NCI-H345 (cell line): ENCODE results near the gene TRAF3.
"Not testable (repeated sequence)": the region's sequence is repeated elsewhere in the genome, so short reads cannot be mapped to it uniquely, and the experiment has no call there.

Experiments
- DNase-seq: peaks from one replicate; lab custom pipeline; 2025; lab: John Stamatoyannopoulos, UW

The TRAF3 gene

DNA sequence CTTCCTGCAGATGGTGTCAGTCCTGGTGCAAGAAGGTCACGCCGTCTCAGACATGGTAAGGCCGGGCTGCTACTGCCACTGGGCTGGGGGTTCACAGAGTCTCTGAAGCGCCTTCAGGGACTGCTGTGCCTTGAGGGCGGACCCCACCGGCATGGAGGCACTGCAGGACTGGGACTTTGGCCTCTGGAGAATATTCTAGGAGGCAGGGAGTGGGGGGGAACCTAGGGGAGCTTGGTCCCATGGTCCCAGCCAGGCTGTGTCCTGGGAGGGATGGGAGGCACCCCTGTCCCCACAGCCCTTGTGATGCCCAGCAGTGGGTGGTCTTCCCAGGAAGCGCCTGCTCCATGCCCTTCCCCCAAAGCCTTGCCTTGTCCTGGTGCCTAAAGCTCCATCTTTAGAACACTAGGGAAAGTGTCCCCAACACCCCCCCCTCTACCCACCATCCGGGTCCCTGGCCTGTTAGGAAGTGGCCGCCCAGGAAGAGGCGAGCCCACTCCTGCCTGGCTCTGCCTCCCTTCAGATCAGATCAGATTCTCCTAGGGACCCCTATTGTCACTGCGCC, 146.8 kb downstream of the TRAF3 start:
- no peak for DNase-seq

DNA sequence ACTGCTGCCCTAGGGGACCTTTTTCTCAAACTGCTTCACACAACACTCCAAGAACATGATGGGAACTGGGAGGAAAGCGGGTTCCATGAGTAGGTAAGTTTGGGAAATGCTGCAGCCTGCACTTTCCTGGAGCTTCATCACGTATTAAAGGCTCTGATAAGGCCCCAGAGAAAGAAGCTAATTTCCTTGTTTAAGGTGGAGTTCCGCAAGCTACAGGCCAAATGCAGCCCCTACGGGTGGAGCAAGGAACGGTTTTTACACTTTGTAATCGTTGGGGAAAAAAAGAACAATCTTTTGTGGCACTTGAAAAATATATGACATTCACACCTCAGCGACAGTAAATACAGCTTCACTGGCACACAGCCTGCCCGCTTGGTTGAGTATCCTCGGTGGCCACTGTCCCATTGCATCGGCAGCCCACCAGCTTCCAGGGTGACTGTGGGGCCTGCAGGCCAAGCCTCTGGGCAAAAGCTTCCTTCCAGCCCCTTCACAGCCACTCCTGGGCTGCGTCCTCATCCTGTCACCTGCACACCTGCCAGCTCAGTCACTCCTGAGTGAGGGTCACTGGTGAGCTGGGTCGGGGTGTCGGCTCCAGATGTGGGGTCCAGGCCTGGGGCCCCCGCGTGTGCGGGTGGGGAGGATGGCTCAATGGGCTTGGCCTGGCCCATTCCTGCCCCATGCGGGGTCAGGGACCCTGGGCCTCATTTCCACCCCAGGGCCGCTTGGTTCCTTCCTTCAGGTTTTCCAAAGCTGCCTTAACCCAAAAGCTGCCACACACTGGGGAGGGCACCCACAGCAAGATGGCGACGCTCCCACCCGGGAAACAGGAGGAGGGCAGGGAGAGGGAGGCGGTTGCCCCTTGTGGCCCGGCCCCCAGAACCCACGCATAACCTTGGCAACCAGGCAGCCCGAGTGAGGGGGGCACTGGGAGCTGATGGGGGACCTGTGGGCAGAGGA, 147.7 kb downstream of the TRAF3 start:
- no peak for DNase-seq

GRCh38 chr14:102925646-102926045, 148.4 kb downstream of the TRAF3 start:
- DNase-seq: no peak

GRCh38 chr14:102926104-102926503, 148.9 kb downstream of the TRAF3 start:
- DNase-seq: no peak

GRCh38 chr14:102926840-102927239, 149.6 kb downstream of the TRAF3 start:
- DNase-seq: not testable (repeated sequence)

GRCh38 chr14:102927346-102927877, 150.2 kb downstream of the TRAF3 start:
- DNase-seq: no peak

GRCh38 chr14:102927878-102928411, 150.7 kb downstream of the TRAF3 start:
- no peak for DNase-seq

DNA sequence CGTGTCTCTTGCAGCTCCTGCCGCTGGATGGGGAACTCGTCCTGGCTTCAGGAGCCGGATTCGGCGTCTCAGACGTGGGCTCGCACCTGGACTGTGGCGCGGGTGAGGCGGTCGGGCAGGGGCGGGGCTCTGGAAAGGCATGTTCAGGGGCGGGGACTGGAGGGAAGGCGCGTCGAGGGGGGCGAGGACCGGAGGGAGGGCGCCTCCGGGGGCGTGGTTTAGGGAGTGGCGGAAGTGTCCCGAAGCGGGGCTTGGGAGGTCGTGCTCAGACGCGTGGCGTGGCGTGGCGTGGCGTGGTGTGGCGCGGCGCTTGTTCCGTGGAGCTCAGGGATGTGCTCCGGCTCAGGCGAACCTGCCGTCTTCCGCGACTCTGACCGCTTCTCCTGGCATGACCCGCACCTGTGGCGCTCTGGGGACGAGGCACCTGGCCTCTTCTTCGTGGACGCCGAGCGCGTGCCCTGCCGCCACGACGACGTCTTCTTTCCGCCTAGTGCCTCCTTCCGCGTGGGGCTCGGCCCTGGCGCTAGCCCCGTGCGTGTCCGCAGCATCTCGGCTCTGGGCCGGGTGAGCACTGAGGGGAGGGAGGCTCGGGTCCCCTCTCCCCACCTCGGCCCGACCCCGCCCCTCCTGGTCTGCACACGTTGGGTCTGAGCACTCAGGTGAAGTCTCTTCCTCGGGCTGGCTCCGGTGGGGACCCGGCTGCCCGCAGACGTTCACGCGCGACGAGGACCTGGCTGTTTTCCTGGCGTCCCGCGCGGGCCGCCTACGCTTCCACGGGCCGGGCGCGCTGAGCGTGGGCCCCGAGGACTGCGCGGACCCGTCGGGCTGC, 151.4 kb downstream of the TRAF3 start:
- DNase-seq: peak; percentile 69

- DNase-seq: no peak
These were observed 152.2 kb downstream of the TRAF3 start for GRCh38 chr14:102929241-102930137.

- DNase-seq: peak; percentile 24
These were observed 153.0 kb downstream of the TRAF3 start for GRCh38 chr14:102930138-102930752.

DNA sequence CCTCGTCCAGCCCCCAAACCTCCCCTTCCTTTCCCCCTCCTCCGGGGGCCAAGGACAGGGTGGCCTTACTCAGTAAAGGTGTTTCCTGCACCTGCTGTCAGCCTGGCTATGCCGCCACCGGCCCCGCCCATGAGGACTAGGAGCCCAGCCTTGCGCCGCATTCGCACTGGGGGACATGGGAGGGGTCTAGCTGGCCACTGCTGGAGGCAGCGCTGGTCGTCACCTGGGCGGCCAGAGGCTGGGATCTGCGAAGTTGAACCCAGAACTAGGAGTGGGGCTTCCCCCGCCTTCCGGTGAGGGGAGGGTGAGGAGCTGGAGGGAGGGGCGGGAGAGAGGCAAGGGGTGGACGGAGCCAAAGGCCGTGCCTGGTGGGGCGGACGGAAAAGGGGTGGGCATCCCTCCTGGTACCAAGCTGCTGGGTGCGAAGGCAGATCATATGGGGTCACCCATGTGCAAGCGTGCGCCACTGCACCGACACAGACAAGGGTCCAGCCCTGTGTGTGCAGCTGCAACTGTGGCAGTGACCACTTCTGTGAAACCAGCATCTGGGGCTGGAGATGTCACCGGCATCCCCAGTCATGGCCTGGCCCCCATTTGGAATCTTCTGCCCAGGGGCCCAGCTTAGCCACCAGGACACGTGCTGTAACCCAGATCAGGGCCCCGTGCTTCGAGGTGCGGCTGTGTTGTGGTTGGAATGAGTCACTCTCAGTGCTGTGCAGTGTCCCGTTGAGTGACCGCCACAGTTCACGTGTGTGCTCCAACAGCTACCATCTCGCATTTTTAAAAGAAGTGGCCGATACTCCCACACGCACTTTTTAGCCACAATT, 153.7 kb downstream of the TRAF3 start:
- no peak for DNase-seq

DNA sequence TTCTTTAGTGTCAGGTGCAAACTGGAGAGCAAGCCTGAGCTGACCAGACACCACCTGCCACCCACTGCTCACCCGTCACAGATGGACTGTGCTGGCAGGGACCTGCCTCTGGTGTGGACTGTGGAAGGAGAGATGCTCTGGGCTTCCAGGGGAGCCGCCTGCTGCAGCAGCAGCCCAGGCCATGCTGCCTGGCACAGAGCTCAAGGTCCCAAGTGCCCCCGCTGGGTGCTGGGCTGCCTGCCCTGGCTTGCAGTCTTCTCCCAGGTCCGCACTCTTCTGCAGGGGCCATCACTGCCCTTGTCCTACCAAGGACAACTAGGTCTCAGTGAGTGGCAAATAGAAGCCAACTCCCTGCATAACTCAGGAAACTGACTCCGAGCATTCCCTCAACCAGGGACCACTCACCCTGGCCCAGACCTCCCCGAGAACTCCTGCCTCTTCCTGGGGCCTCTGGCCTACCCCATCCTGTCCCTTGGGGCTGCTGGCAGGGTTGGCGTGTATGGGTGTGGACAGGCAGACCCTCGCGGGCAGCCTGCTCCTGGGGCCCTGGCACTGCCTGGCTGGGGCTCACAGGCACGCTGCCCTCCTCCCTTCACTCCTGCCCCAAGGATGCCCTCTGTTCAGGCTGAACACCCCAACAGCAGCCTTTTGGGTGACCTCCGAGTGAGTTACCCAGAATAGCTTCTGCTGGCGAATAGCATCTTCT, 154.5 kb downstream of the TRAF3 start:
- no peak for DNase-seq

- no peak for DNase-seq
These were observed 155.4 kb downstream of the TRAF3 start for GRCh38 chr14:102932484-102933248.

DNA sequence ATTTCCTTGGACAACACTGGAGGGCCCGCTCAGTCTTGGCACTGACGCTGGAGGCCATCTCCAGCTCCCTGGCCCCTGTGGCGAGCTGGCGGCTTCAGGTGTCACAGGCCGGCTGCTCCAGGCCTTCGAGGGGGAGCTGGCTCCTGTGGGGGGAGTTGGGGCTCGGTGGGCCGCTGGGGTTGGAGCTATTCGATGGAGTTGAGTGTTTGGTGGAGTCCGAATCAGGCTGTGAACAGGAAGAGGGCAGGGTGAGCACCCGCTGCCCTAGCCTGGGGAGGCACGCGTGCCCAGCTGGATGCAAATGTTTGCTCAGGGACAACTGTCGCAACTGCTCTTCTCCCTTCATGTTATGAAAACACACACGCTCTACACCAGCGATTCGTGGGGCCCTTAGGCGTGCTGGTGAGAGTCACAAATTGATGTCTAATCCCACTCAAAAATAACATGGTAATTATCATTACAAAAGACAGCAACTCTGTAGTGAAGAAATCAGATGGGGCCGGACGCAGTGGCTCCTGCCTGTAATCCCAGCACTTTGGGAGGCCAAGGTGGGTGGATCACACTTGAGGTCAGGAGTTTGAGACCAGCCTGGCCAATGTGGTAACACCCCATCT, 156.5 kb downstream of the TRAF3 start:
- DNase-seq: no peak

DNA sequence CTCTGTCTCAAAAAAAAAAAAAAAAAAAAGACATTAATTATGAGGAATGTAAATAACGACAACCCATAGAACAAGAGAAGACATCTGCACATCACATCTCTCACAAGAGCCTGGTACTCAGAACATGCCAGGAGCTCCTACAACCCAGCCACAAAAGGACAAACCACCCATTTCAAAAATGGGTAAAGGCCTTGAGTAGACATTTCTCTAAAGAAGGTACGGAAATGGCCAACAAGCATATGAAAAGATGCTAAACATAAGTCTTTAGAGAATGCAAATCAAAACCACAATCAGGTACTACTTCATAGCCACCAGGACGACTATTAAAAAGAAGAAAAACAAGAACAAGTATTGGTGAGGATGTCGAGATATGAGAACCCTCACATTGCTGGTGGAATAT, 158.5 kb downstream of the TRAF3 start:
- DNase-seq: no peak

DNA sequence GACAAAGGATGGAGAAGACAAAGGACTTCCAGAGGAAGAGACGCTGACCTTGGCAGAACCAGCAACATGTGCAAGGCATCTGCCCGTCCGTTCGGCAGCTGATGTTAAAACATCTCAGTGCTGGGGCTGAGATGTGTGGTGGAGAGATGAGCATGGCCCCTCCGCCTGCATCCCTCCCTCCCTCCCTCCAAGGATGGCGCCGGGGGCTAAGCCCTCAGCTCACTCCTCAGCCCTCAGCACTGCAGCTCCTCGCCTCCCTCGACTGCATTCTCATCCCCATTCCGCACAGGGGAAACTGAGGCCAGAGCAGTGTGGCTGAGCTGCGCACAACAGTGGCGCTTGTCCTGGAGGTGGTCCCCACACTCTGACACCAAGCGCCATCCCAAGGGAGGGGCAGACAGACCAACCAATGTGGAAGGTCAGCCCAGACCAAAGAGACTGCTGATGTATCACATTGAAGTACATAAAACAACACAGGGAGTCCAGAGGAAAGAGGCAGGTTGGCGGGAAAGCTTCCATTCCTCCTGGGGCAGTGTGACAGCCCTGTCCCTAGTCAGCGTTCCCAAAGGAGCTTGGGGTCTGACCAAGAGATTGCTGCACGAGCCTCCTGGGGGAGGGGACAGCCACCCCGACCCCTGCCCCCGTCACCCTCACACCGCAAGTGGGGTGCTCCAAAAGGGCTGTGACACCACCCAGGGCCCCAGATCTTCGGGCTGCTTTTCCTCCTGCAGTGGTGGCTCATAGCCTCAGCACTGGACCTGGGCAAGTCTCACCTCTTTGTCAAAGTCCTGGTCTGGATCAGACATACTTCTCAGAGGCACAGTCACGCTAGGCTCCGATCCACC, 160.3 kb downstream of the TRAF3 start:
- no peak for DNase-seq

GRCh38 chr14:102938191-102938590, 160.9 kb downstream of the TRAF3 start:
- DNase-seq: no peak
